ENCODE data around the gene OPRM1.

Gene OPRM1

GRCh38 chr6:154289818-154290508, 250.9 kb downstream of the OPRM1 start:
- no peak for DNase-seq

- no peak for DNase-seq
Measured at GRCh38 chr6:154292066-154292465, 253.0 kb downstream of the OPRM1 start.

GRCh38 chr6:154292855-154293519, 253.9 kb downstream of the OPRM1 start:
- peak; percentile 74 for DNase-seq

GRCh38 chr6:154295733-154296132, 256.7 kb downstream of the OPRM1 start:
- no peak for DNase-seq

Data from EL (cell line).